HepG2 (cell line): ENCODE data around the gene PRDM10. TPM values are rescaled to one million over a fixed set of nuclear protein-coding genes. Genes with fewer than 3 reads are reported as not detected.

Source experiments
- ATAD3A ChIP-seq: sonication (generic); formaldehyde crosslinking; IDR thresholded peaks from 2 replicates; pipeline ENCODE4 v1.4.0; 2020; ENCODE audit warnings: missing genetic modification reagents
- BCL6 ChIP-seq: IDR thresholded peaks from 2 replicates; pipeline ENCODE4 v1.6.1; 2016; ENCODE audit warnings: missing genetic modification reagents, missing compliant biosample characterization
- CBX2 ChIP-seq, 2 experiments: fragments of 200-600 bp in 1 of 2; sonication (generic); formaldehyde crosslinking in 1 of 2; IDR thresholded peaks; 2 replicates each; pipeline versions ENCODE4 v1.7.0 to v1.8.1; 2018 to 2022; ENCODE audit warnings: low read depth in 2 of 2, low read length in 1 of 2, mild to moderate bottlenecking in 1 of 2, missing genetic modification reagents in 1 of 2
- DMAP1 ChIP-seq: IDR thresholded peaks from 2 replicates; pipeline ENCODE4 v1.6.1; 2016
- DNMT3B ChIP-seq: conservative IDR thresholded peaks from 2 replicates; pipeline ENCODE4 v1.6.1; 2016; ENCODE audit warnings: missing biosample characterization, control low read depth
- HOXA5 ChIP-seq: sonication (generic); formaldehyde crosslinking; IDR thresholded peaks from 2 replicates; pipeline ENCODE4 v1.4.0; 2020; ENCODE audit warnings: missing genetic modification reagents
- MNT ChIP-seq: fragments of 450-650 bp; IDR thresholded peaks from 2 replicates; pipeline ENCODE4 v1.6.1; 2016
- NR2F2 ChIP-seq: IDR thresholded peaks from 2 replicates; pipeline ENCODE4 v1.6.1; 2012; ENCODE audit warnings: low read depth, inconsistent platforms, borderline replicate concordance
- ONECUT2 ChIP-seq: sonication (generic); formaldehyde crosslinking; IDR thresholded peaks from 2 replicates; pipeline ENCODE4 v1.4.0; 2020; ENCODE audit warnings: missing genetic modification reagents
- PAX8 ChIP-seq: sonication (generic); formaldehyde crosslinking; IDR thresholded peaks from 2 replicates; pipeline ENCODE4 v1.8.0; 2022; ENCODE audit warnings: mild to moderate bottlenecking, missing genetic modification reagents, borderline replicate concordance
- POLR2G ChIP-seq: fragments of 200-400 bp; formaldehyde crosslinking; IDR thresholded peaks from 2 replicates; pipeline ENCODE4 v1.6.1; 2018; ENCODE audit warnings: mild to moderate bottlenecking, low read depth, low read length, moderate library complexity
- SETDB1 ChIP-seq: sonication (generic); formaldehyde crosslinking; IDR thresholded peaks from 2 replicates; pipeline ENCODE4 v1.5.1; 2020; ENCODE audit warnings: missing genetic modification reagents, mild to moderate bottlenecking, borderline replicate concordance
- SIX1 ChIP-seq: sonication (generic); formaldehyde crosslinking; IDR thresholded peaks from 2 replicates; pipeline ENCODE4 v1.4.0; 2020; ENCODE audit warnings: missing genetic modification reagents, borderline replicate concordance
- XBP1 ChIP-seq: sonication (generic); formaldehyde crosslinking; IDR thresholded peaks from 2 replicates; pipeline ENCODE4 v1.5.0; 2020; ENCODE audit warnings: missing genetic modification reagents
- ZNF646 ChIP-seq: sonication (generic); formaldehyde crosslinking; IDR thresholded peaks from 2 replicates; pipeline ENCODE4 v1.9.0; 2021; ENCODE audit warnings: mild to moderate bottlenecking, missing genetic modification reagents
- ZNF687 ChIP-seq: sonication (generic); formaldehyde crosslinking; IDR thresholded peaks from 2 replicates; pipeline ENCODE4 v1.5.1; 2020; ENCODE audit warnings: mild to moderate bottlenecking, missing genetic modification reagents, moderate library complexity
- polyA plus RNA-seq, 8 experiments: library from polyadenylated mRNA; depleted of rRNA in 3 of 8; stranded (reverse) in 7 of 8; unstranded in 1 of 8; fragments of >200 nt; fragmentation: Illumina TruSeq in 4 of 8; extraction: Trizol in 4 of 8; gene quantifications; 2 replicates each; pipeline versions ENCODE4 v1.2.1 to v1.2.3, GENCODE V29; 2011 to 2016; ENCODE audit warnings: low read depth in 4 of 8, missing spikeins in 1 of 8, mixed read lengths in 1 of 8; ENCODE audit not compliant: insufficient read depth in 1 of 8
- total RNA-seq, 5 experiments: library from RNA; depleted of rRNA; stranded (reverse); fragments of >200 nt; fragmentation: Illumina TruSeq; extraction: Trizol; gene quantifications; 2 replicates each; pipeline ENCODE4 v1.2.3, GENCODE V29; 2016; ENCODE audit warnings: low read depth in 1 of 5

The PRDM10 gene
- total and polyA plus RNA-seq, 2 of the 13 experiments (the other 11 are each of a cell fraction or from before 2014, with no cell fraction given), result 5.7 to 5.8 TPM

GRCh38 chr11:130002846-130003716 lies 446 bp upstream of the PRDM10 start (continued):
- peak; percentile 97 for TF ChIP-seq ZNF687
- TF ChIP-seq ATAD3A (CRISPR knock-in tag), result no peak
- peak; percentile 71; the same call in 1 of the 2 replicates for TF ChIP-seq NR2F2
- 0 out of 2 replicates have a peak, but pooled peaks have one; percentile 5 for TF ChIP-seq PAX8 (CRISPR knock-in tag)
- no peak for TF ChIP-seq DNMT3B
- TF ChIP-seq SIX1 (CRISPR knock-in tag), result no peak
- no peak for TF ChIP-seq ZNF646 (CRISPR knock-in tag)
- TF ChIP-seq CBX2 (IDR thresholded peaks at IDR 0.05; ENCODE audit: low read depth, low read length), result no peak
- TF ChIP-seq CBX2 (CRISPR knock-in tag; IDR thresholded peaks at IDR 0.05; ENCODE audit: low read depth), result no peak
- no peak for TF ChIP-seq MNT
- TF ChIP-seq XBP1, result peak; percentile 74; the same call in 1 of the 2 replicates
- peak; percentile 71; the same call in 1 of the 2 replicates for TF ChIP-seq HOXA5
- 0 out of 2 replicates have a peak, but pooled peaks have one; percentile 32 for TF ChIP-seq BCL6 (CRISPR knock-in tag)
- TF ChIP-seq SETDB1, result no peak
- TF ChIP-seq ONECUT2 (CRISPR knock-in tag), result no peak
- TF ChIP-seq DMAP1 (CRISPR knock-in tag), result peak; percentile 20; the same call in 1 of the 2 replicates
- TF ChIP-seq POLR2G, result peak; percentile 90
